H1 (cell line): ENCODE data around the gene OR6C75. TPM values are rescaled to one million over a fixed set of nuclear protein-coding genes. Genes with fewer than 3 reads are reported as not detected.

Experiments
- CTCF ChIA-PET: fragments of 300-600 bp; sonication (Branson Sonifier 250); formaldehyde crosslinking; loops from one replicate; lab custom pipeline; 2021; ENCODE audit not compliant: partially characterized antibody; lab: Charles Lee
- POLR2A ChIA-PET: fragments of 300-600 bp; sonication (Branson Sonifier 250); formaldehyde crosslinking; loops from one replicate; lab custom pipeline; 2021; ENCODE audit warnings: inconsistent platforms; ENCODE audit not compliant: partially characterized antibody; lab: Charles Lee
- DNase-seq, 2 experiments: peaks; one replicate each; pipeline versions ENCODE4 v3.0.0 to v3.0.0-alpha.2; 2010 to 2022; ENCODE audit warnings: low spot score in 2 of 2, low read depth in 1 of 2, mixed read lengths in 1 of 2
- FAIRE-seq: peaks from 2 replicates; lab custom pipeline; 2011; peaks lifted over from hg19 to GRCh38; lab: Jason Lieb, UNC
- H2AFZ ChIP-seq: 2 replicates; pipeline ENCODE4 v1.8.1; 2012; ENCODE audit warnings: low read length, inconsistent platforms
- H2AK5ac ChIP-seq: 2 replicates; pipeline ENCODE4 v1.6.1; 2013; ENCODE audit warnings: low read depth, low read length
- H2BK120ac ChIP-seq: replicated peaks from 2 replicates; pipeline ENCODE3; 2013; ENCODE audit warnings: low read depth, low read length, inconsistent platforms
- H2BK12ac ChIP-seq: 2 replicates; pipeline ENCODE4 v1.6.1; 2013; ENCODE audit warnings: low read depth, low read length
- H2BK15ac ChIP-seq: 2 replicates; pipeline ENCODE4 v1.6.1; 2013; ENCODE audit warnings: low read length
- H2BK20ac ChIP-seq: 2 replicates; pipeline ENCODE4 v1.6.1; 2013; ENCODE audit warnings: low read length
- H2BK5ac ChIP-seq: 2 replicates; pipeline ENCODE4 v1.6.1; 2013; ENCODE audit warnings: low read depth, low read length
- H3K14ac ChIP-seq: 2 replicates; pipeline ENCODE4 v1.6.1; 2013; ENCODE audit warnings: inconsistent platforms; ENCODE audit not compliant: insufficient read length
- H3K18ac ChIP-seq: 2 replicates; pipeline ENCODE4 v1.6.1; 2013; ENCODE audit warnings: low read length; ENCODE audit errors: extremely low read depth
- H3K23ac ChIP-seq: 2 replicates; pipeline ENCODE4 v1.6.1; 2013; ENCODE audit warnings: inconsistent platforms; ENCODE audit not compliant: insufficient read length
- H3K23me2 ChIP-seq: 2 replicates; pipeline ENCODE4 v1.6.1; 2013; ENCODE audit warnings: low read depth, low read length
- H3K27ac ChIP-seq: 2 replicates; pipeline ENCODE4 v1.6.1; 2011; ENCODE audit warnings: low read depth, low read length, inconsistent platforms
- H3K27me3 ChIP-seq, 4 experiments: replicated peaks in 1 of 4; 1 replicate in 1 of 4; 2 replicates in 3 of 4; pipeline versions ENCODE4 v1.6.1 to v1.8.1; 2011 to 2013; ENCODE audit warnings: low read length in 3 of 4, mild to moderate bottlenecking in 3 of 4, inconsistent platforms in 2 of 4, mixed read lengths in 2 of 4, moderate library complexity in 1 of 4; ENCODE audit not compliant: control insufficient read depth in 3 of 4, insufficient read depth in 3 of 4; ENCODE audit errors: extremely low read depth in 1 of 4
- H3K36me3 ChIP-seq, 4 experiments: 2 replicates each; pipeline versions ENCODE4 v1.6.1 to v1.8.1; 2011 to 2013; ENCODE audit warnings: mild to moderate bottlenecking in 4 of 4, low read length in 3 of 4, moderate library complexity in 2 of 4, control low read depth in 1 of 4, inconsistent platforms in 1 of 4; ENCODE audit not compliant: insufficient read depth in 4 of 4, control insufficient read depth in 2 of 4
- H3K4ac ChIP-seq: replicated peaks from 2 replicates; pipeline ENCODE3; 2013; ENCODE audit warnings: low read length, low read depth, mixed read lengths, inconsistent platforms; ENCODE audit not compliant: insufficient read length
- H3K4me1 ChIP-seq, 4 experiments: replicated peaks in 1 of 4; 1 replicate in 1 of 4; 2 replicates in 3 of 4; pipeline versions ENCODE4 v1.6.1 to v1.8.1; 2011 to 2013; ENCODE audit warnings: low read length in 3 of 4, inconsistent platforms in 2 of 4, mixed read lengths in 1 of 4; ENCODE audit not compliant: insufficient read depth in 4 of 4, control insufficient read depth in 3 of 4
- H3K4me2 ChIP-seq, 2 experiments: 2 replicates each; pipeline versions ENCODE4 v1.6.1 to v1.8.1; 2011 to 2013; ENCODE audit warnings: low read depth in 2 of 2, low read length in 2 of 2, control low read depth in 1 of 2, inconsistent platforms in 1 of 2, mild to moderate bottlenecking in 1 of 2; ENCODE audit not compliant: insufficient read depth in 1 of 2
- H3K4me3 ChIP-seq, 4 experiments: fragments of 200-600, 300-600 bp in 1 of 4; sonication (generic), shearing (Covaris generic), sonication (Bioruptor Twin) in 1 of 4; 2 replicates each; pipeline versions ENCODE4 v1.5.1 to v1.8.1; 2011 to 2016; ENCODE audit warnings: low read length in 4 of 4, low read depth in 3 of 4, control low read depth in 2 of 4, inconsistent platforms in 2 of 4, mild to moderate bottlenecking in 2 of 4, mixed read lengths in 1 of 4, moderate library complexity in 1 of 4; ENCODE audit not compliant: insufficient read depth in 2 of 4; ENCODE audit errors: extremely low read depth in 1 of 4
- H3K56ac ChIP-seq: replicated peaks from 2 replicates; pipeline ENCODE3; 2013; ENCODE audit warnings: low read depth, mild to moderate bottlenecking, mixed read lengths, low read length, inconsistent platforms; ENCODE audit not compliant: insufficient read length
- H3K79me1 ChIP-seq: 2 replicates; pipeline ENCODE4 v1.6.1; 2013; ENCODE audit warnings: low read depth, low read length, control low read depth
- H3K79me2 ChIP-seq, 2 experiments: 2 replicates each; pipeline versions ENCODE4 v1.6.1 to v1.8.1; 2012 to 2013; ENCODE audit warnings: low read length in 2 of 2, mild to moderate bottlenecking in 2 of 2, inconsistent platforms in 1 of 2; ENCODE audit not compliant: insufficient read depth in 2 of 2, control insufficient read depth in 1 of 2
- H3K9ac ChIP-seq, 4 experiments: replicated peaks in 1 of 4; 1 replicate in 1 of 4; 2 replicates in 3 of 4; pipeline versions ENCODE4 v1.6.1 to v1.8.1; 2011 to 2013; ENCODE audit warnings: low read depth in 3 of 4, low read length in 3 of 4, control low read depth in 2 of 4, mild to moderate bottlenecking in 2 of 4, moderate library complexity in 2 of 4, inconsistent platforms in 1 of 4; ENCODE audit errors: extremely low read depth in 1 of 4
- H3K9me3 ChIP-seq, 2 experiments: 2 replicates each; pipeline versions ENCODE4 v1.6.1 to v1.8.1; 2012 to 2013; ENCODE audit warnings: mild to moderate bottlenecking in 2 of 2, moderate library complexity in 2 of 2, control low read depth in 1 of 2, inconsistent platforms in 1 of 2, low read depth in 1 of 2, low read length in 1 of 2, mixed read lengths in 1 of 2; ENCODE audit not compliant: insufficient read depth in 2 of 2
- H4K20me1 ChIP-seq, 2 experiments: replicated peaks in 1 of 2; 2 replicates each; pipeline versions ENCODE3 to v1.8.1; 2011 to 2013; ENCODE audit warnings: inconsistent platforms in 2 of 2, low read length in 2 of 2, mild to moderate bottlenecking in 1 of 2; ENCODE audit not compliant: insufficient read depth in 2 of 2, control insufficient read depth in 1 of 2
- H4K5ac ChIP-seq: 2 replicates; pipeline ENCODE4 v1.6.1; 2013; ENCODE audit warnings: low read length, low read depth, mixed read lengths, inconsistent platforms; ENCODE audit not compliant: insufficient read length
- H4K8ac ChIP-seq: 2 replicates; pipeline ENCODE4 v1.8.0; 2013; ENCODE audit warnings: mild to moderate bottlenecking, moderate library complexity, low read length, inconsistent platforms; ENCODE audit not compliant: insufficient read depth; ENCODE audit errors: extremely low read depth
- H4K91ac ChIP-seq: replicated peaks from 2 replicates; pipeline ENCODE3; 2013; ENCODE audit warnings: low read length, mixed read lengths, inconsistent platforms; ENCODE audit not compliant: insufficient read length
- ATF3 ChIP-seq: IDR thresholded peaks from 2 replicates; pipeline ENCODE4 v1.6.1; 2011; ENCODE audit warnings: low read depth, mild to moderate bottlenecking, low read length; ENCODE audit not compliant: insufficient read depth
- E2F6 ChIP-seq: IDR thresholded peaks from 2 replicates; pipeline ENCODE4 v1.6.1; 2012; ENCODE audit warnings: inconsistent platforms
- EP300 ChIP-seq, 2 experiments: IDR thresholded peaks; 1 replicate in 1 of 2; 2 replicates in 1 of 2; pipeline ENCODE4 v1.6.1; 2011 to 2012; ENCODE audit warnings: low read depth in 2 of 2, low read length in 2 of 2, mild to moderate bottlenecking in 2 of 2, borderline replicate concordance in 1 of 2, inconsistent platforms in 1 of 2, moderate library complexity in 1 of 2
- MAX ChIP-seq: IDR thresholded peaks from 2 replicates; pipeline ENCODE4 v1.6.1; 2012; ENCODE audit warnings: inconsistent platforms
- NRF1 ChIP-seq: IDR thresholded peaks from 2 replicates; pipeline ENCODE4 v1.6.1; 2011; ENCODE audit warnings: mild to moderate bottlenecking, low read depth, low read length, improper control_type of control experiment
- PHF8 ChIP-seq: fragments of 200-600 bp; sonication (generic); conservative IDR thresholded peaks from 2 replicates; pipeline ENCODE4 v1.7.1; 2012; ENCODE audit warnings: low read depth, mild to moderate bottlenecking, inconsistent platforms, low read length, moderate library complexity
- SUZ12 ChIP-seq: fragments of 200-600 bp; sonication (generic); IDR thresholded peaks from 2 replicates; pipeline ENCODE4 v1.6.1; 2012; ENCODE audit warnings: mild to moderate bottlenecking, inconsistent platforms, low read length, moderate library complexity, mixed read lengths
- TAF7 ChIP-seq: optimal IDR thresholded peaks from 2 replicates; pipeline ENCODE3; 2011; ENCODE audit warnings: low read depth, mild to moderate bottlenecking, inconsistent platforms, low read length, moderate library complexity, borderline replicate concordance
- YY1 ChIP-seq: IDR thresholded peaks from 2 replicates; pipeline ENCODE4 v1.6.1; 2011; ENCODE audit warnings: low read depth, mild to moderate bottlenecking, low read length
- WGBS, 2 experiments: shearing (Covaris generic) in 1 of 2; methylation state at CpG; one replicate each; pipeline versions ENCODE4 v1.1.6 to v1.1.7; 2013 to 2015; ENCODE audit warnings: low lambda C conversion rate in 2 of 2, mixed read lengths in 2 of 2, inconsistent platforms in 1 of 2, low coverage in 1 of 2, missing lambda C conversion rate in 1 of 2; ENCODE audit not compliant: insufficient replicate concordance in 2 of 2, insufficient coverage in 1 of 2, insufficient read length in 1 of 2; ENCODE audit errors: extremely low coverage in 1 of 2, missing lambda C conversion rate in 1 of 2; 5-methylcytosine and 5-hydroxymethylcytosine counted together
- polyA plus RNA-seq, 7 experiments: library from polyadenylated mRNA; depleted of rRNA in 3 of 7; stranded (reverse) in 5 of 7; unstranded in 2 of 7; fragments of >200 nt in 5 of 7; fragments of 200-250 nt in 2 of 7; gene quantifications; 1 replicate in 5 of 7; 2 replicates in 1 of 7; 4 replicates in 1 of 7; pipeline versions ENCODE4 v1.2.1 to v1.2.3, GENCODE V29; 2011 to 2013; ENCODE audit warnings: missing spikeins in 2 of 7, mixed read lengths in 2 of 7
- total RNA-seq: library from RNA; stranded (reverse); fragmentation: NEBNext Ultra II Directional; extraction: Animal tissue kit (Norgen Biotek cat#: 25700); gene quantifications from 2 replicates; pipeline ENCODE4 v1.2.1, GENCODE V29; 2021

OR6C75 gene
- total and polyA plus RNA-seq, 2 of the 8 experiments (the other 6 are each of a cell fraction or from before 2014, with no cell fraction given): not detected

- CTCF ChIA-PET: no interaction called here
- Histone ChIP-seq H3K14ac (no peak overlapping the region), H3K79me2 (no peaks in the 10 kb centered on the region), H3K9me3 (no peaks in the 10 kb centered on the region), H4K20me1 (no peaks in the 10 kb centered on the region), H3K4me3 (no peak overlapping the region), H3K27ac (no peak overlapping the region), H3K56ac (no peak overlapping the region), H2BK5ac (no peak overlapping the region), H4K8ac (no peak overlapping the region), H3K27me3 (no peaks in the 10 kb centered on the region), H3K4me2 (no peak overlapping the region), H2BK20ac (no peak overlapping the region), H3K4ac (no peak overlapping the region), H2BK12ac (no peak overlapping the region), H3K23ac (no peak overlapping the region), H2AK5ac (no peak overlapping the region), H2BK120ac (no peak overlapping the region), H3K36me3 (no peaks in the 10 kb centered on the region), H4K5ac (no peak overlapping the region), H3K9ac (no peak overlapping the region), H3K18ac (no peak overlapping the region), H4K91ac (no peak overlapping the region), H2AFZ (no peak overlapping the region), H3K79me1 (no peaks in the 10 kb centered on the region), H2BK15ac (no peak overlapping the region), H3K4me1 (no peaks in the 10 kb centered on the region), H3K23me2 (no peaks in the 10 kb centered on the region)
- FAIRE-seq (no peak), DNase-seq (no peak)
- POLR2A ChIA-PET: no interaction called here
- WGBS, 2 experiments: 86% methylated on average over 4 of the region's 4 CpGs; no CpG with 5 or more reads in 1 of the 2 experiments
- TF ChIP-seq YY1 (no peak), PHF8 (no peak), E2F6 (no peak), ATF3 (no peak), MAX (no peak), NRF1 (no peak), SUZ12 (no peak), EP300 (IDR thresholded peaks at IDR 0.05; ENCODE audit: borderline replicate concordance in 1 of 2, low read depth in 2 of 2, low read length in 2 of 2) (no peak), TAF7 (no peak)
Measured at GRCh38 chr12:55372521-55372920, 9.7 kb downstream of the OR6C75 start.
